GM06990 (cell line): ENCODE data around the gene ATAD2B.

ENCODE experiments used
- DNase-seq: peaks from one replicate; pipeline ENCODE4 v3.0.0-alpha.2; 2011; ENCODE audit not compliant: insufficient read length; ENCODE audit errors: extremely low read depth
- H3K27me3 ChIP-seq: replicated peaks from 2 replicates; pipeline ENCODE4 v1.6.0; 2011; ENCODE audit warnings: low read length; ENCODE audit not compliant: control insufficient read depth, insufficient read depth
- H3K36me3 ChIP-seq: 2 replicates; pipeline ENCODE4 v1.5.1; 2011; ENCODE audit warnings: low read length; ENCODE audit not compliant: control insufficient read depth, insufficient read depth
- H3K4me3 ChIP-seq: replicated peaks from 2 replicates; pipeline ENCODE4 v1.5.1; 2011; ENCODE audit warnings: low read depth, mild to moderate bottlenecking, control low read depth, low read length
- TF ChIP-seq, protein P1 (sequence below): IDR thresholded peaks from 2 replicates; pipeline ENCODE4 v1.5.1; 2011; ENCODE audit warnings: low read length, control low read depth, mild to moderate bottlenecking, inconsistent platforms; ENCODE audit not compliant: insufficient read depth, poor library complexity, severe bottlenecking

ATAD2B gene

DNA sequence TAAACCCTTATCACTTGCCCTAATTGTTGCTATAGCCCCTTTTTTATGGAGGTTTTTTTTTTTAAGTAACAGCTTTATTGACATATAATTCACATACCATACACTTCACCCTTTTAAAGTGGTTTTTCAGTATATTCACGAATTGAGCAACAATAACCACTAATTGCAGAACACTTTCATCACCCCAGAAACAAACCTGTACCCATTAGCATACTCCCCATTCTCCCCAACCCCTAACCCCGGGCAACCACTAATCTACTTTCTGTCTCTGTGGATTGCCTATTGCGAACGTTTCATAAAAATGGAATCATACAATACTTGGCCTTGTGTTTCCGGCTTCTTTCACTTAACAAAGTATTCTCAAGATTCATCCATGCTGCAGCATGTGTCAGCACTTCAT is 213.6 kb downstream of the ATAD2B start:
- TF ChIP-seq, protein P1, sequence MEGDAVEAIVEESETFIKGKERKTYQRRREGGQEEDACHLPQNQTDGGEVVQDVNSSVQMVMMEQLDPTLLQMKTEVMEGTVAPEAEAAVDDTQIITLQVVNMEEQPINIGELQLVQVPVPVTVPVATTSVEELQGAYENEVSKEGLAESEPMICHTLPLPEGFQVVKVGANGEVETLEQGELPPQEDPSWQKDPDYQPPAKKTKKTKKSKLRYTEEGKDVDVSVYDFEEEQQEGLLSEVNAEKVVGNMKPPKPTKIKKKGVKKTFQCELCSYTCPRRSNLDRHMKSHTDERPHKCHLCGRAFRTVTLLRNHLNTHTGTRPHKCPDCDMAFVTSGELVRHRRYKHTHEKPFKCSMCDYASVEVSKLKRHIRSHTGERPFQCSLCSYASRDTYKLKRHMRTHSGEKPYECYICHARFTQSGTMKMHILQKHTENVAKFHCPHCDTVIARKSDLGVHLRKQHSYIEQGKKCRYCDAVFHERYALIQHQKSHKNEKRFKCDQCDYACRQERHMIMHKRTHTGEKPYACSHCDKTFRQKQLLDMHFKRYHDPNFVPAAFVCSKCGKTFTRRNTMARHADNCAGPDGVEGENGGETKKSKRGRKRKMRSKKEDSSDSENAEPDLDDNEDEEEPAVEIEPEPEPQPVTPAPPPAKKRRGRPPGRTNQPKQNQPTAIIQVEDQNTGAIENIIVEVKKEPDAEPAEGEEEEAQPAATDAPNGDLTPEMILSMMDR, result no peak
- Histone ChIP-seq H3K4me3 (no peak overlapping the region), H3K27me3 (no peaks in the 10 kb centered on the region), H3K36me3 (peaks cover 2% of the 10 kb centered on the region)
- no peak for DNase-seq

DNA sequence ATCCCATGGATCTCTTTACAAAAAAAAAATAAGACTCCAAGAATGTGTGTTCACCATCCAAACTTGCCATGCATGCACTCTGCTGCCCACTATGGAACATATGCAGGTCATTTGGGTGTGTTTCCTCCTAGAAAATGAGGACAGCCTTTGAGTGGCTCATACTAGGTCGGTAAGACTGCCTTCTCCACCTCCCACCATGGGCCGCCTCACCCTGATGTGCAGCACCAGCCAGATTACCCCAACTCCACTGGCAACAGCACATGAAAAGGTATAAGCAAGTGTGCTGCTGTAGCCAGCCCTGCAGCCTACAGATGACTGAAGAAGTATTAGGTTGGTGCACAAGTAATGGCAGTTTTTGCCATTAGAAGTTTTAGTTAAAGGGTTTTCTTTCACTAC is 214.2 kb downstream of the ATAD2B start:
- TF ChIP-seq, protein P1, result no peak
- Histone ChIP-seq H3K36me3 (peaks cover 2% of the 10 kb centered on the region), H3K4me3 (no peak overlapping the region)

DNA sequence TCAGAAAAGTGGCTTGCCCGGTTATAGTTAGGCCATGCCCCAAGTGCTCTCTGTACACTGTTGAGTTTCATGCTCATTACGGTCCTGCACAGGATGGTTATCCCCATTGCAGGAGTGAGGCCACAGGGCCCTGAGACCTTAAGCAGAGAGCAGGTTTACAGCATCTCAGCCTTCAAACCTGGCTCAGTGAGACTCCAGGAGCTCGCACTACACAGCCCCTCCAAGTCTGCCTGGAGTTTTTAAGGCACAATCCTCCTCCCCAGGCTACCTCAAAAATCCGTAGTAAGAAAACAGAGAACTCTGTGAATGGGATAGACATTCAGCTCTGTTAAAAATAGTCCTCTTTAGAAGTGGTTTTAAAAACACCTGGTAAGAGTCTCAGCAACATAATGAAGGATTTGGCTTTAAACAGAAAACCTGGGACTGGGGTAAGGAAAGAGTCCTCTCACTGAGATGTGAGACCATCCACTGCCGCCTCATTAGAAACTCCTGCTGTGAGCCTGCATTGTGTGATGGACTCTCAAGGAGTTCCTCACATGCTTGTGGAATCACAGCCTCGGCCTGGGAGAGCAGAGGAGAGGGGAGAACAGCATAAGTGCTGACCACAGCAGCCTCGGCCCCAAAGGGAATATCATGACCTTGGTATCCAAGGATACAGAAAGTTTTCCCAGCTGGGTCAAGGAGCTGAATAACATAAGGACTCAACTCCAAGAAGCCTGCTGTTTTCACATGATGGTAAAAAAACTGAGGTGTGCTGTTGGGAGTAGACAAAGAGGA is 214.8 kb downstream of the ATAD2B start:
- H3K4me3 ChIP-seq, result no peak overlapping the region
- H3K27me3 ChIP-seq, result no peaks in the 10 kb centered on the region
- H3K36me3 ChIP-seq, result peaks cover 2% of the 10 kb centered on the region
- TF ChIP-seq, protein P1, result no peak
- no peak for DNase-seq

More for the DNA sequence above, 214.2 kb downstream of the ATAD2B start:
- no peak for DNase-seq
- H3K27me3 ChIP-seq, result no peaks in the 10 kb centered on the region

DNA sequence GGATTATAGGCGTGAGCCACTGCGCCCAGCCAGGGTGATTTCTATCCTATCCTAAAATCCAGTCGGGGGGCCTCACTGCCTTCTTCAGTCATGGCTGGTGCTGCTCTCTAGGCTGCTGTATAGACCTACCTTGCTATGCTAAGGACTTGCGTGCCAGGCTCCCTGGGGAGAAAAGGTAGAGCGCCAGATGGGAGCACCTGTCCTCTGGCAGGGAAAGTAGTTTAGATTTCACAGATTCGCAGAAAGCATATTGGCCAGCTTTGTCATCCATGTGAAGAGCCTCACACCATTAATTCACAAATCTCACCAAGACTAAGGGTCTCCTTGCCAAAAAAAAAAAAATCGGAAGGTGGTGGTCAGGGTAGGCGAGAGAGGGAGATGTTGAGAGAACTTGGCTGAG is 217.6 kb downstream of the ATAD2B start:
- Histone ChIP-seq H3K4me3 (no peak overlapping the region), H3K36me3 (peaks cover 13% of the 10 kb centered on the region), H3K27me3 (no peaks in the 10 kb centered on the region)
- TF ChIP-seq, protein P1, result no peak
- DNase-seq, result no peak

DNA sequence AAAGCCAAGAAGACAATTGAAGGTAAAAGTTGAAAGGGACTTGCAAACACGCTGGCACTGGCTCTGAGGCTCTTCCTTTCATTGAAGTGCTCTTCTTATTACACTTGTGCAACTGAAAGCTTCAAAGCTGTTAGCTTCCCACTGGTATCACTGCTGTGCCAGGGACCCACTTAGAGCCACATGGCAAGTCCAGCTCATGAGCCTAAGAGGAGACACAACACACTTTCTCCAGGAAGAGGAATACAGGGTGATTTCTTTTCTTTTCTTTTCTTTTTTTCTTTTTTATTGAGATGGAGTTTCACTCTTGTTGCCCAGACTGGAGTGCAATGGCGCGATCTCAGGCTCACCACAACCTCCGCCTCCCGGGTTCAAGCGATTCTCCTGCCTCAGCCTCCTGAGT is 218.2 kb downstream of the ATAD2B start:
- Histone ChIP-seq H3K27me3 (no peaks in the 10 kb centered on the region), H3K4me3 (no peak overlapping the region), H3K36me3 (peaks cover 16% of the 10 kb centered on the region)
- DNase-seq, result no peak
- TF ChIP-seq, protein P1, result no peak
